IMR-90 (cell line): ENCODE data around the gene STOX2.

Experiments used
- CEBPB ChIP-seq: IDR thresholded peaks from 2 replicates; pipeline ENCODE4 v1.6.1; 2012; ENCODE audit warnings: low read depth, low read length, improper control_type of control experiment
- POLR2A ChIP-seq: IDR thresholded peaks from 2 replicates; pipeline ENCODE4 v1.6.1; 2012; ENCODE audit warnings: mild to moderate bottlenecking, low read depth, low read length
- RAD21 ChIP-seq: IDR thresholded peaks from 2 replicates; pipeline ENCODE4 v1.6.1; 2012; ENCODE audit warnings: low read length, improper control_type of control experiment
- TF ChIP-seq, protein P1 (sequence below): conservative IDR thresholded peaks from 2 replicates; pipeline ENCODE4 v1.5.1; 2012; ENCODE audit warnings: mild to moderate bottlenecking, low read depth, low read length, improper control_type of control experiment

DNA sequence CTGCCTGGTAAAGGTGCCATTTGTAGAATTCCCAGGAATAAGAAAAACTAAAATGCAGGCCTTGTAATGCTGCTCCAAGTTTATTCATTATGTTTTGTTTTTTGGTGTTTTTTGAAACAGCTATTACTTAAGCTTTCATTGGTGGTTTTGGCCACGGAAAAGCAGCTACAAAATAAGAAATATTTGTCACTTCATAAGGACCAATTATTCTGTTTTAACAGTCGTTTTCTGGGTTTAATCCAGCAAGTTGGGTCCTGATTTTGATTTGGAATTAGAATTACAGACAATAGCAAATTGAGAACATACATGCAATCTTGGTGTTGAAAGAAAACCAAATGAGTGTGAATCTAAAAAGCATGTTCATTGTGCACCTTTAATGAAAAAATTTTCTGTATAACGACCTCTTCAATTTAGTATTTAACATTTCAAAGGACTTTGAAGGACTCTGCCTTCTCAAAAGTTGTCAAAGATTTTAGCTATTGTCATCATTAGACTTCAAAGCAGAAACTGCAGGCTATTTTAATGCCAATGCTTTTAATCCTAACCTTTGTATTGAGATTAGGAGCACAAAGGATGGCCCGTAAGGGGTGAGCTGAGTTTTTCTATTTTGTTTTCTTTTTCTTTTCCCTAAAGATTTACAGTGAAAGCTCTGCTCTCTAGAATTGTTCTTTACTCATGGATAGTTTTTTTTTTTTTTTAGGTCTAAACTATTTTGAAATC, 26.7 kb upstream of the STOX2 start:
- TF ChIP-seq, protein P1, sequence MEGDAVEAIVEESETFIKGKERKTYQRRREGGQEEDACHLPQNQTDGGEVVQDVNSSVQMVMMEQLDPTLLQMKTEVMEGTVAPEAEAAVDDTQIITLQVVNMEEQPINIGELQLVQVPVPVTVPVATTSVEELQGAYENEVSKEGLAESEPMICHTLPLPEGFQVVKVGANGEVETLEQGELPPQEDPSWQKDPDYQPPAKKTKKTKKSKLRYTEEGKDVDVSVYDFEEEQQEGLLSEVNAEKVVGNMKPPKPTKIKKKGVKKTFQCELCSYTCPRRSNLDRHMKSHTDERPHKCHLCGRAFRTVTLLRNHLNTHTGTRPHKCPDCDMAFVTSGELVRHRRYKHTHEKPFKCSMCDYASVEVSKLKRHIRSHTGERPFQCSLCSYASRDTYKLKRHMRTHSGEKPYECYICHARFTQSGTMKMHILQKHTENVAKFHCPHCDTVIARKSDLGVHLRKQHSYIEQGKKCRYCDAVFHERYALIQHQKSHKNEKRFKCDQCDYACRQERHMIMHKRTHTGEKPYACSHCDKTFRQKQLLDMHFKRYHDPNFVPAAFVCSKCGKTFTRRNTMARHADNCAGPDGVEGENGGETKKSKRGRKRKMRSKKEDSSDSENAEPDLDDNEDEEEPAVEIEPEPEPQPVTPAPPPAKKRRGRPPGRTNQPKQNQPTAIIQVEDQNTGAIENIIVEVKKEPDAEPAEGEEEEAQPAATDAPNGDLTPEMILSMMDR = no peak
- TF ChIP-seq POLR2A = no peak
- TF ChIP-seq RAD21 = no peak
- no peak for TF ChIP-seq CEBPB
